Measurements from ENCODE around the gene SLC15A2.
"Not testable (repeated sequence)": the region's sequence is repeated elsewhere in the genome, so short reads cannot be mapped to it uniquely, and the experiment has no call there.

The SLC15A2 gene

GRCh38 chr3:121926380-121926779 is 32.2 kb downstream of the SLC15A2 start:
- DNase-seq (ENCODE audit: low read depth in 2 of 2), result no peak

GRCh38 chr3:121938141-121938855 is 44.1 kb downstream of the SLC15A2 start:
- DNase-seq (ENCODE audit: low read depth in 2 of 2), result not testable (repeated sequence)

- DNase-seq (ENCODE audit: low read depth in 2 of 2), result no peak
Observed at GRCh38 chr3:121941592-121941991, 47.4 kb downstream of the SLC15A2 start.

GRCh38 chr3:121942116-121942786 is 48.0 kb downstream of the SLC15A2 start:
- DNase-seq (ENCODE audit: low read depth in 2 of 2), result no peak

- no peak for DNase-seq (ENCODE audit: low read depth in 2 of 2)
Observed at GRCh38 chr3:121943431-121943830, 49.2 kb downstream of the SLC15A2 start.

GRCh38 chr3:121948641-121949040 is 54.4 kb downstream of the SLC15A2 start:
- DNase-seq (ENCODE audit: low read depth in 2 of 2), result no peak

- DNase-seq (ENCODE audit: low read depth in 2 of 2), result no peak
Observed at GRCh38 chr3:121951291-121951919, 57.2 kb downstream of the SLC15A2 start.

GRCh38 chr3:121956363-121956762 is 62.2 kb downstream of the SLC15A2 start:
- DNase-seq (ENCODE audit: low read depth in 2 of 2), result no peak

- no peak for DNase-seq (ENCODE audit: low read depth in 2 of 2)
Observed at GRCh38 chr3:121957674-121958415, 63.6 kb downstream of the SLC15A2 start.

GRCh38 chr3:121958801-121959200 is 64.6 kb downstream of the SLC15A2 start:
- DNase-seq (ENCODE audit: low read depth in 2 of 2), result no peak

GRCh38 chr3:121961283-121961682 is 67.1 kb downstream of the SLC15A2 start:
- no peak for DNase-seq (ENCODE audit: low read depth in 2 of 2)

- DNase-seq (ENCODE audit: low read depth in 2 of 2), result no peak
Observed at GRCh38 chr3:121962443-121962842, 68.2 kb downstream of the SLC15A2 start.

- no peak for DNase-seq (ENCODE audit: low read depth in 2 of 2)
Observed at GRCh38 chr3:121963608-121964007, 69.4 kb downstream of the SLC15A2 start.

- DNase-seq (ENCODE audit: low read depth in 2 of 2), result no peak
Observed at GRCh38 chr3:121969631-121970030, 75.4 kb downstream of the SLC15A2 start.

GRCh38 chr3:121970047-121970446 is 75.8 kb downstream of the SLC15A2 start:
- no peak for DNase-seq (ENCODE audit: low read depth in 2 of 2)

- DNase-seq (ENCODE audit: low read depth in 2 of 2), result no peak
Observed at GRCh38 chr3:121974601-121975111, 80.5 kb downstream of the SLC15A2 start.

GRCh38 chr3:121975702-121976302 is 81.6 kb downstream of the SLC15A2 start:
- DNase-seq (ENCODE audit: low read depth in 2 of 2), result no peak

- no peak for DNase-seq (ENCODE audit: low read depth in 2 of 2)
Observed at GRCh38 chr3:121976727-121977126, 82.5 kb downstream of the SLC15A2 start.

GRCh38 chr3:121979246-121979645 is 85.0 kb downstream of the SLC15A2 start:
- DNase-seq (ENCODE audit: low read depth in 2 of 2), result no peak

GRCh38 chr3:121979734-121980449 is 85.7 kb downstream of the SLC15A2 start:
- DNase-seq (ENCODE audit: low read depth in 2 of 2), result no peak

- no peak for DNase-seq (ENCODE audit: low read depth in 2 of 2)
Observed at GRCh38 chr3:121980450-121980796, 86.2 kb downstream of the SLC15A2 start.
